RPMI8226 (cell line): ENCODE results near the gene HEPACAM2.

Experiments
- DNase-seq: peaks from one replicate; pipeline ENCODE4 v3.0.0-alpha.2; 2015

The HEPACAM2 gene

GRCh38 chr7:93146472-93147141 lies 79.7 kb downstream of the HEPACAM2 start:
- peak; percentile 19 for DNase-seq

DNA sequence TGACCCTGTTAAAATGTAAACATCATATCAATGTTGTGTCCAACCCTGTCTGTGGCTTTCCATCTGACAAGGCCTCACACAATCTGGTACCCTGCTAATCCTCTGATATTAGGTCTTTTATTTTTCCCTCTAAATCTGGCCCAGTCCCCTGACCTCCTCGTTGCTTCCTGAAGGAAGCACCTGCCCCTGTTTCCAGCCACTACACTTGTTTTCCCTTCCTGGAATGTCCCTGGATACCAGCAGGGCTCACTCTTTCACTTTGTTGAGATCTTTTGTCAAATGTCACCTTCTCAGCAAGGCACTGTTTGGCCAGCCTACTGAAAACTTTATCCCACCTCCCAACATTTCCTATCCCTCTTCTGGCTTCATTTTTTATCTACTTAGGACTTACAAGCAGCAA lies 80.2 kb downstream of the HEPACAM2 start:
- no peak for DNase-seq

DNA sequence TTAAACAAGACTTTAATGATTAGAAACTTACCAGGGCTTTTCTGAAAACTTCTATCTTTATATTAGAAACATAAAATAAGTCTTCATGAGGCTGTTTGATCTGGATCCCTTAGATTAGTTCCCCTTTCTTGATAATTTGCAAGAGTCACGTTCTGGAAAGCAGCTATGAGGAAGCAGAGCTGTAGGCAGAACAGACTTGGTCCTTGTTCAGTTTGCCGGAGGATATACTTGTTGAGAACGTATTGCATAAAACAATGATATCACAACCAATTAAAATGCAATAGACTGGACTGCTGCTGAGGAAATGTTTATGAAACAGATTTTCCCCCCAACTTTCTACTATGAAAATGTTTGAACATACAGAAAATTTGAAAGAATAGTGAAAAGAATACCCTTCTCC lies 80.9 kb downstream of the HEPACAM2 start:
- DNase-seq, result no peak

DNA sequence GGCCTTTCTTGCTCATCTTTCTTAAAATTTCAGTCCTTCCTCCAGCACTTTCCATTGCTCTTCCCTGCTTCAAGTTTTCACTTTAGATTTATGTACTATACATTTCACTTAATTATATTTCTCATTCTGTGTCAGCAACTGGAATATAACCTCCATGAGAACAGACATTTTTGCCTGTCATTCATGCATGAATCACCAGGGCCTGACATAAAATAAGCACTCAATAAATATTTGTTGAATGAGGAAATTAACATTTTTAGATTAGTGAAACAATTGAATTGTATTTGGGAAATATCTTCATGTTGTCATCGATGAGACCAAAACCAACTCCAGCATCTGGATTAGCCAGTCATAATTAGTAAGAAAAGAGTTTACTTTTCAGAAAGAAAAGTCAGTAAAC lies 84.1 kb downstream of the HEPACAM2 start:
- DNase-seq, result no peak

DNA sequence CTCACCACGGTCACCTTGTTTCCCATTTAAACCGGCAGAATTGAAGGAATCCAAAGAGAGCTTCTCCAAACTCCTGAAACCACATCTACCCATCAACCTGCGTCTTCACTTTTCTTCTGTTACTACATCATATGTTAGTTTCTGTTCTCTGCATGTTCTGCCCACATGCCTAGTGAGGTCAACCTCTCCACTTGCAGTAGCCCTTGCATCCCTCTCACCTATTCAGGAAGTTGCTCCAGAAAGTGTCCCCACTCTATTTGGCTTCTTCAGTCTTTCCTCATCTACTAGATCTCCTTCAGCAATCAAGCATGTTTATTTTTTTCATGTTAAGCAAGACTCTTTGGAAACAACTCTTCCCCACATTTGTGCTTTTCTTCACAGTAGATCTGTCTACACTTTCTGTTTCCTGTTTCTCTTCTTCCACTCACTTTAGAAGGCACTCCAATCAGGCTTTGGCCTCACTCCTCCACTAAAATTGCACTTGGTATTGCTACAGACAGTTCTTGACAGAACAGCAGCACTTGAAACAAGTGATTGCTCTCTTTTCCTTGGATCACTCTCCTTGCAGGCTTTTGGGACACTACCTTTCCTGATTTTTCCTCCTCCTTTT lies 85.6 kb downstream of the HEPACAM2 start:
- no peak for DNase-seq

GRCh38 chr7:93138576-93138975 lies 87.7 kb downstream of the HEPACAM2 start:
- DNase-seq, result no peak
